Muscle layer of duodenum (tissue), 2 donors: Measurements from ENCODE around the gene PDCD1LG2.

ENCODE experiments used
- H3K27ac ChIP-seq: one replicate; pipeline ENCODE4 v1.7.0; 2013; ENCODE audit warnings: mild to moderate bottlenecking, low read length
- H3K27me3 ChIP-seq: one replicate; pipeline ENCODE4 v1.7.0; 2013; ENCODE audit warnings: low read depth, mild to moderate bottlenecking, control low read depth, low read length
- H3K36me3 ChIP-seq, 2 donors: one replicate each; pipeline ENCODE4 v1.7.0; 2013; ENCODE audit warnings: low read length in 2 of 2, control low read depth in 1 of 2, mild to moderate bottlenecking in 1 of 2; ENCODE audit not compliant: insufficient read depth in 2 of 2, control insufficient read depth in 1 of 2
- H3K4me1 ChIP-seq, 2 donors: one replicate each; pipeline ENCODE4 v1.7.0; 2013; ENCODE audit warnings: low read length in 2 of 2, mild to moderate bottlenecking in 2 of 2, control low read depth in 1 of 2, moderate library complexity in 1 of 2; ENCODE audit not compliant: insufficient read depth in 2 of 2, control insufficient read depth in 1 of 2
- H3K4me3 ChIP-seq, 2 donors: one replicate each; pipeline ENCODE4 v1.7.0; 2013; ENCODE audit warnings: low read length in 2 of 2, low read depth in 1 of 2, mild to moderate bottlenecking in 1 of 2
- H3K9me3 ChIP-seq, 2 donors: one replicate each; pipeline ENCODE4 v1.7.0; 2013; ENCODE audit warnings: low read length in 2 of 2, control low read depth in 1 of 2, mild to moderate bottlenecking in 1 of 2; ENCODE audit not compliant: control insufficient read depth in 1 of 2
- donor health status: healthy.

Gene PDCD1LG2

DNA sequence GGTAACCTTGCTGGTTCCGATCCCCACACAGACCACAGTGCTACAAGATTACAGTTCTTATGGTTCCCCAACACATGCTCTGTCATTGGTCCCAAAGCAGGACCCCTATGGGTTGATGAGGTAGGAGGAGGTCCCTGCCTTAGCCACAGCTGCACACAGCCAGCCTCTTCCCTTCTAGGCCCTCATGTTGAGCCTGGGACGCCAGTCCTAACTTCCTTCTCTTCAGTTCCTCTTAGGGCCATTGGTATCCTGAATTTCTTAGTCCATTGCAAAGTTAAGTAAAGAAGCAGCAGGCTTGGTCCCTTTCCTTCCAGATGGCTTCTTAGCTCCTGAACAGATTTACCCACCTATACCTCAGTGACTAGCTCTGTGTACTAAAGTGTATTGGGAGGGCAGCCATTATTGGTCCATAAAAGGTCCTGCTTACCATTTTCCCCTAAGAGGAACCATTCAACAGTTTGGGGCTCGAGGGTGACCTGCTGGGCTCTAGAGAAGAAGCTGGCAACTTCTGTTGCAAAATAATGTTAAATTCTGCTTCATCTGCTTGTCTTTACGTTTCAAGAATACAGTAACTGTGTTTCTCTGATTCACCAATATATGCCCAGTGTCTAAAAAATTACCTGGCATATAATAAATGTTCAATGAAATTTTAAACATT, 50.2 kb downstream of the PDCD1LG2 start:
- H3K27ac ChIP-seq, result no peak overlapping the region

DNA sequence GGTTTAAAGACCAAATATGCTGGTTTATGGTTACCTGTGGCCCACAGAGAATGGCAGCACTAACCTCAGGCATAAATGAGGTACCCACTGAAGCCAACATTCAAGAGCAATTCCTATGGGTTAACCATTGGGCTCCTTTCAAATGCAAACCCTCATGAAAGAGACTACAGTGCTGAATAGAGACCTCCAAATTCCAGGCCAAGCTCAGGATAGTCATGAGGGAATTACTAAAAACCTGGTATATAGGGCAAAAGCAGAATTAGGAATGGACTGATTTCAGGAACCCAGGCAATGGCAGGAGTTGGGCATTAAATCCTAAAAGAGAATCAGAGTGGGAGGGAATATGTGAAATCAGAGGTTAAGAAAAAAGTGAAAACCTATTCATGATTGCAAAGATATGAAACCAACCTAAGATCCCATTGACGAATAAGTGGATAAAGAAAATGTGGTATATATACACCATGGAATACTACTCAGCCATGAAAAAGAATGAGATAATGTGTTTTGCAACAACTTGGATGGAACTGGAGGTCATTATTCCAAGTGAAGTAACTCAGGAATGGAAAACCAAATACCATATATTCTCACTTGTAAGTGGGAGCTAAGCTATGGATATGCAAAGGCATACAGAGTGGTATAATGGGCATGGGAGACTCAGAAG, 51.6 kb downstream of the PDCD1LG2 start:
- Histone ChIP-seq H3K4me3 (no peak overlapping the region), H3K4me1 (peaks cover 6 to 7% of the 10 kb centered on the region in 2 donors)

More for the DNA sequence above, 50.2 kb downstream of the PDCD1LG2 start:
- no peaks in the 10 kb centered on the region for H3K27me3 ChIP-seq
- no peaks in the 10 kb centered on the region for H3K9me3 ChIP-seq
- H3K4me3 ChIP-seq, result no peak overlapping the region
- no peaks in the 10 kb centered on the region for H3K36me3 ChIP-seq
- H3K4me1 ChIP-seq, result peaks cover 6 to 10% of the 10 kb centered on the region in 2 donors

DNA sequence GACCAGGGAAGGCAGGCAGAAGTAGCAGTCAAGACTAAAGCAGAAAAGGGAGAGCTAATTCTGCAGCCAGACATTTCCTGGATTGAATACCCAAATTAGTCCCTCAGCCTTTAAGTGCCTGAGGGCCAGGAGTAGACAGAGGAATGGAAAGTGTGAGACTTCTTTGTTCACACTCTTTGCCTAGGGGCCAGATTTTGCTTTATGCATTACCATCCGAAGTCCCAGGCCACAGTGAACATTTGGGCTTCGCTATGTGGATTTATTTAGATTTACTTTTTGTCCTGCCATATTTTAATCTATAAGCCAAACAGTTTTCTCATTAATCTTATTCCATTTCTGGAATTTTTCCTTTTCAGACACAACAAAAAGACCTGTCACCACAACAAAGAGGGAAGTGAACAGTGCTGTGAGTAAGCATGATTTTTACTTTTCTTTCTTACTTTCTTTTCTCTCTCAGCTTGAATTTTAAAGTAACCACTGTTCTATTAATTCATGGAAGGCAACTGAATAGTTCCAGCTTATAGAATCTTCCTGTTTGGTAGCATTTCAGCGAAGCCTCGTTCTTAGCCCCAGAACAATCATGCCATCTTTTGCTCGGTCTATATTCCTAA, 52.6 kb downstream of the PDCD1LG2 start:
- Histone ChIP-seq H3K27me3 (no peaks in the 10 kb centered on the region), H3K36me3 (no peaks in the 10 kb centered on the region), H3K9me3 (no peaks in the 10 kb centered on the region), H3K4me1 (no peaks in the 10 kb centered on the region), H3K27ac (no peak overlapping the region), H3K4me3 (no peak overlapping the region)

More for the DNA sequence above, 51.6 kb downstream of the PDCD1LG2 start:
- Histone ChIP-seq H3K36me3 (no peaks in the 10 kb centered on the region), H3K27me3 (no peaks in the 10 kb centered on the region), H3K9me3 (no peaks in the 10 kb centered on the region), H3K27ac (no peak overlapping the region)

DNA sequence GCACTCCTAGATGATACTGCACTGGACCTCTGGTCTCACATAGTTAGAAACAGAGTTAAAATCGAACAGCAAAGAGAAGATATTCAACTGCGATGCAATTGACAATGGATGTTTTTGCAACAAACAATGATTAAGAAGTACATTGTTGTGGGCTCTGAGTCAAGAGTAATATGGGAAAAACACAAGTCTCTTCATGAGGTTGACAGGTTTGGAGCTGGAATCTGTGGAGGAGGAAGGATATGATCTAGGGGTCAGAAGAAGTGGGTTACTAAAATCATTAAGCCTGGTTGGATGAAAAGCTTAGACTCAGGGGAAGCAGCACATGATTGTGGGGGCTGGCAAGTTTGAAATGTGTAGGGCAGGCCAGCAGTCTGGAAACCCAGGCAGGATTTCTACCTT, 53.1 kb downstream of the PDCD1LG2 start:
- Histone ChIP-seq H3K27ac (no peak overlapping the region), H3K4me1 (no peaks in the 10 kb centered on the region)

DNA sequence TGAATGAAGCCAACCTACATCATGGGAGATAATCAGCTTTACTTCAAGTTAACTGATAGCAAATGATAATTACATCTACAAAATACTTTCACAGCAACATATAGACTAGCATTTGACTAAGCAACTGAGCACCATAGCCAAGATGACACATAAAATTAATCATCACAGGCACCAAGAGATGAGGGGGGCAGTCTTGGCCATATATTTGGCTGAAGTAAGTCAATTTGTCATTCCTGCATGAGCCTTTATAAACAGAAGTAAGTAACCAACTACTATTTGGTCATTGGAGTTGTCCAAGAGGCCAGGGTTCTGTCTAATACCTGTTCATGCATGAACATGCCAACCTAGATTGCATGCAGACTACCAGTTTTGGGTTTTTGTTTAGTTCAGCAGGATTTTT, 53.6 kb downstream of the PDCD1LG2 start:
- Histone ChIP-seq H3K36me3 (no peaks in the 10 kb centered on the region), H3K27me3 (no peaks in the 10 kb centered on the region), H3K4me3 (no peak overlapping the region), H3K4me1 (no peaks in the 10 kb centered on the region), H3K27ac (no peak overlapping the region), H3K9me3 (no peaks in the 10 kb centered on the region)

More for the DNA sequence above, 53.1 kb downstream of the PDCD1LG2 start:
- H3K27me3 ChIP-seq, result no peaks in the 10 kb centered on the region
- no peaks in the 10 kb centered on the region for H3K9me3 ChIP-seq
- no peaks in the 10 kb centered on the region for H3K36me3 ChIP-seq
- no peak overlapping the region for H3K4me3 ChIP-seq

DNA sequence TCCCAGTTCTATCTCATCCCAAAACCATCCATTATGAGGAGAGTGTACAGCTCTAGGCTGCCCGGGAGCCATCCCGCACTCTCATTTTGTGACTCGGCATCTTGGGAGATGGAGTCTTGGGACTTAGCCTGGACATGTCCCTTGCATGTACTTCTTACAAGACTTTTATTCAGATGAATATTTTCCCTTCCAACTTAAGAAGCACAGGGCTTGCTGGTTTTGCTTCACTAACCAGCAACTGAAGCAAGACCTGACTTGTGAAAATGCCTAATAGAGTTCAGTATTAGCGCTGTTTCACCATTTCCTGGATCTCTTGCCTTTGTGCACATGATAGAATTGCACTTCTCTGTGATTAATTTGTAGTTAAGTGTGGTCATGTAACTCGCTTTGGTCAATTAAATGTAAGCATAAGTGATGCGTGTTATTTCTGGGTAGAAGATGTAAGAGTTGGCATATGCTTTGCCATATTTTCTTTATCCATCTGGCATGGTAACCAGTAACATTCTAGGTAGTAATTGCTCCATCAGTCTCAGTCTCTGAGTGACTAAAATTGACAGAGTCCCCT, 55.8 kb downstream of the PDCD1LG2 start:
- no peak overlapping the region for H3K4me3 ChIP-seq
- H3K4me1 ChIP-seq, result no peaks in the 10 kb centered on the region
- H3K27ac ChIP-seq, result no peak overlapping the region
- no peaks in the 10 kb centered on the region for H3K9me3 ChIP-seq
- no peaks in the 10 kb centered on the region for H3K27me3 ChIP-seq
- no peaks in the 10 kb centered on the region for H3K36me3 ChIP-seq

DNA sequence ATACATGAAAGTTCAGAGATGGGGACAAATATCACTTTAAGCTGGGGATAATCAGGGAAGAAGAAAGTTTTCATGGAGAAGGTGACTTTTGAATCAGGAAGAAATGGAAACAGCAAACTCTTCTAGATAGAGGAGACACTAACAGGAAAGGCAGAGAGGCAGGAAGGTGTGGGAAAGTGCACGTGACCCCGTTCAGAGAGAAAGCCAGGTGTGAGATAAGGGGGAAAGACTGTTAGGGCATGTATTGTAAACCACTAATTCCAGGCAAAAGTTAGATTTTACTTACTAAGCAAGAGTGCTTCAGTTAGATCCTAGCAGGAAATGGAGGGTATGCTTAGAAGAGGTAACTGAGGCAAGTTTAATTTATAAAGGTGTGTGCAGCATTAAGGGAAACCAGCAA, 58.5 kb downstream of the PDCD1LG2 start:
- H3K4me1 ChIP-seq, result no peaks in the 10 kb centered on the region
- no peak overlapping the region for H3K4me3 ChIP-seq
- no peaks in the 10 kb centered on the region for H3K9me3 ChIP-seq
- H3K27ac ChIP-seq, result no peak overlapping the region
- no peaks in the 10 kb centered on the region for H3K27me3 ChIP-seq
- no peaks in the 10 kb centered on the region for H3K36me3 ChIP-seq

DNA sequence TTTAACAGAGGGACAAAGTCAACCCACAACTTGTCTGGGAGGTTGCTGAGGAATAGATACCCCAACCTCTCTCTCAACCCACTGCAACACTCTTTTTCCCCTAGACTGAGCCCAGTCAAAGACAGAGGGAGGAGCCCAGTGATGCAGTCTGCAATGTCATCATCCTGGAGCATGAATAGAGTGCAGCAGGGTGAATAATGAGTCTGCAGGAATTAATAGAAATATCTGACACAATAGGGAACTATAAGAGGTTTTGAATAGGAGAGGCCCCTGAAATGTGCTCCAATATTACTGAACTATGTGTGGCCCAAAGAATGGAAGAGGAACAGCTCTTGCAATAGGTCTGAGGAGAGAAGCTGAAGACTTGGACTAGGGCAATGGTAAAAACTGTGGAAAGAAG, 59.1 kb downstream of the PDCD1LG2 start:
- no peak overlapping the region for H3K27ac ChIP-seq
- no peaks in the 10 kb centered on the region for H3K9me3 ChIP-seq
- H3K27me3 ChIP-seq, result no peaks in the 10 kb centered on the region
- H3K4me1 ChIP-seq, result no peaks in the 10 kb centered on the region
- no peaks in the 10 kb centered on the region for H3K36me3 ChIP-seq
- no peak overlapping the region for H3K4me3 ChIP-seq

DNA sequence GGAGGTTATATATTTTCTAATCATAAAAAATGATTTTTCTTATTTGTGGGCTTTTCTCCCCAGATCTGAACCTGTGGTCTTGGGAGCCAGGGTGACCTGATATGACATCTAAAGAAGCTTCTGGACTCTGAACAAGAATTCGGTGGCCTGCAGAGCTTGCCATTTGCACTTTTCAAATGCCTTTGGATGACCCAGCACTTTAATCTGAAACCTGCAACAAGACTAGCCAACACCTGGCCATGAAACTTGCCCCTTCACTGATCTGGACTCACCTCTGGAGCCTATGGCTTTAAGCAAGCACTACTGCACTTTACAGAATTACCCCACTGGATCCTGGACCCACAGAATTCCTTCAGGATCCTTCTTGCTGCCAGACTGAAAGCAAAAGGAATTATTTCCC, 59.6 kb downstream of the PDCD1LG2 start:
- H3K4me3 ChIP-seq, result no peak overlapping the region
- H3K36me3 ChIP-seq, result no peaks in the 10 kb centered on the region
- H3K9me3 ChIP-seq, result no peaks in the 10 kb centered on the region
- H3K27me3 ChIP-seq, result no peaks in the 10 kb centered on the region
- no peak overlapping the region for H3K27ac ChIP-seq
- no peaks in the 10 kb centered on the region for H3K4me1 ChIP-seq

DNA sequence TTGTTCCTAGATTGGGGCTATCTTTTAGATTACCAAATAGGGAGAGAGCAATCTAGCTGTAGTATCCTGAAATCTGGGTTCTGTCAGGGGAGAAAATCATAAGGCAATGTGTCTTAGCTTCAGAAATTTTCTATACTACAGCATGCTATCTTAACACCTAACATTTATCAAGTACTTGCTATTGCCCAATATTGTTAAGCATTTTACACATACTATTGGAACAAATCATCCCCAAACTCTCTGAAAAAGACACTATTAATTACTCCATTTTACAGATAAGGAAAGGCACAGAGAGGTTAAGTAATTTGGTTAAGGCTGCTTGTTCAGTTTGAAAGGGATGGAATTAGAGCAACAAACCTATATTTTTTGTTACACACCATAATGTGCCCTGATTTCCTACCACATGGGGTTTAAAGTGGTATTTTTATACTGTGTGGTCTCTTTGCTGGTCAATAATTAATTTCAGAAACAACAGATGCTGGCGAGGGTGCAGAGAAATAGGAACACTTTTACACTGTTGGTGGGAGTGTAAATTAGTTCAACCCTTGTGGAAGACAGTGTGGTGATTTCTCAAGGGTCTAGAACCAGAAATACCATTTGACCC, 61.4 kb downstream of the PDCD1LG2 start:
- no peak overlapping the region for H3K27ac ChIP-seq
- no peaks in the 10 kb centered on the region for H3K4me1 ChIP-seq
- H3K4me3 ChIP-seq, result no peak overlapping the region
- H3K36me3 ChIP-seq, result no peaks in the 10 kb centered on the region
- no peaks in the 10 kb centered on the region for H3K27me3 ChIP-seq
- H3K9me3 ChIP-seq, result no peaks in the 10 kb centered on the region

DNA sequence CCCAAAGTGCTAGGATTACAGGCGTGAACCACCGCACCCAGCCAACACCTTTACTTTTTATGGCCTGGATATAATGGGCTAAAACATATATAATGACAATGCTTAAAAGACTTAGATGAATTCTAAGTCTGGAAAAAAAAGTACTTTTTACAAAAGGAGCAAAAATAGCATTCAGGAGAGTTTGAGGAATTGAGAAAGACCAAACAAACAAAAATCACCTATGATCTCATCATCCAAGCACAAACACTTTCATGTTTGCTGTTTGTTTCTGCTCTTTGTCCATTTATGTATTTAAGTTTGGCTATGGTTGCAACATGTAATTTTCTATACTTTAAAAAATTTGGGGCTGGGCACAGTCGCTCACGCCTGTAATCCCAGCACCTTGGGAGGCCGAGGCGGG, 63.8 kb downstream of the PDCD1LG2 start:
- Histone ChIP-seq H3K27me3 (no peaks in the 10 kb centered on the region), H3K4me1 (no peaks in the 10 kb centered on the region), H3K4me3 (no peak overlapping the region), H3K27ac (no peak overlapping the region), H3K36me3 (no peaks in the 10 kb centered on the region), H3K9me3 (no peaks in the 10 kb centered on the region)
